SK-N-SH (cell line): ENCODE results near the gene CFAP69. TPM values are rescaled to one million over a fixed set of nuclear protein-coding genes. Genes with fewer than 3 reads are reported as not detected.

Experiments
- CTCF ChIA-PET: fragments of 300-600, 350-600 bp; formaldehyde crosslinking; extraction: SDS; loops from one replicate; lab custom pipeline; 2021; lab: Yijun Ruan, JAX
- POLR2A ChIA-PET: fragments of 350-600 bp; sonication (Branson Sonifier 250); formaldehyde crosslinking; extraction: SDS; loops from one replicate; lab custom pipeline; 2020; ENCODE audit warnings: antibody characterized with exemption, inconsistent platforms; lab: Yijun Ruan, JAX
- DNase-seq: peaks from one replicate; pipeline ENCODE4 v3.0.0; 2012
- H2AFZ ChIP-seq: fragments of 200-600 bp; sonication (generic); 2 replicates; pipeline ENCODE4 v1.8.1; 2016; ENCODE audit warnings: antibody characterized with exemption, mild to moderate bottlenecking, low read depth
- H3F3A ChIP-seq: fragments of 200-600 bp; sonication (generic); replicated peaks from 2 replicates; pipeline ENCODE3; 2016; ENCODE audit warnings: antibody characterized with exemption, mild to moderate bottlenecking; ENCODE audit not compliant: insufficient read depth
- H3K27ac ChIP-seq, 2 experiments: fragments of 200-500 bp in 1 of 2; fragments of 200-600 bp in 1 of 2; sonication (Bioruptor generic) in 1 of 2; sonication (generic), shearing (Covaris generic) in 1 of 2; 2 replicates each; pipeline versions ENCODE4 v1.5.1 to v1.6.1; 2014 to 2016; ENCODE audit warnings: low read depth in 2 of 2, inconsistent platforms in 1 of 2, low read length in 1 of 2, mild to moderate bottlenecking in 1 of 2, mixed read lengths in 1 of 2
- H3K27me3 ChIP-seq: fragments of 200-600 bp; sonication (generic), shearing (Covaris generic); 2 replicates; pipeline ENCODE4 v1.6.1; 2016; ENCODE audit warnings: mixed run types; ENCODE audit not compliant: insufficient read depth
- H3K36me3 ChIP-seq, 2 experiments: fragments of 200-500 bp in 1 of 2; fragments of 200-600 bp in 1 of 2; sonication (Bioruptor generic) in 1 of 2; sonication (generic) in 1 of 2; replicated peaks in 1 of 2; 2 replicates each; pipeline versions ENCODE3 to v1.5.1; 2014 to 2016; ENCODE audit warnings: low read length in 1 of 2, mild to moderate bottlenecking in 1 of 2; ENCODE audit not compliant: insufficient read depth in 2 of 2, control insufficient read depth in 1 of 2
- H3K4me1 ChIP-seq, 2 experiments: fragments of 200-500 bp in 1 of 2; fragments of 200-600 bp in 1 of 2; sonication (Bioruptor generic) in 1 of 2; sonication (generic), shearing (Covaris generic) in 1 of 2; 2 replicates each; pipeline versions ENCODE4 v1.5.1 to v1.6.1; 2014 to 2016; ENCODE audit warnings: low read depth in 1 of 2, low read length in 1 of 2, mixed run types in 1 of 2; ENCODE audit not compliant: insufficient read depth in 2 of 2, control insufficient read depth in 1 of 2
- H3K4me2 ChIP-seq: fragments of 200-600 bp; sonication (generic), shearing (Covaris generic); 2 replicates; pipeline ENCODE4 v1.6.1; 2017; ENCODE audit warnings: mixed run types
- H3K4me3 ChIP-seq, 2 experiments: fragments of 200-500 bp in 1 of 2; fragments of 200-600 bp in 1 of 2; sonication (Bioruptor generic) in 1 of 2; sonication (generic), shearing (Covaris generic) in 1 of 2; 2 replicates each; pipeline versions ENCODE4 v1.5.1 to v1.8.1; 2014 to 2016; ENCODE audit warnings: low read depth in 2 of 2, inconsistent platforms in 1 of 2, low read length in 1 of 2, mild to moderate bottlenecking in 1 of 2, mixed read lengths in 1 of 2, moderate library complexity in 1 of 2
- H3K79me2 ChIP-seq: fragments of 200-600 bp; sonication (generic); 2 replicates; pipeline ENCODE4 v1.8.1; 2017; ENCODE audit warnings: mild to moderate bottlenecking; ENCODE audit not compliant: insufficient read depth
- H3K9ac ChIP-seq: fragments of 200-600 bp; sonication (generic); 2 replicates; pipeline ENCODE4 v1.6.1; 2017; ENCODE audit warnings: mixed run types
- H3K9me2 ChIP-seq: fragments of 200-600 bp; sonication (generic); 2 replicates; pipeline ENCODE4 v1.6.1; 2017; ENCODE audit warnings: mixed run types
- H3K9me3 ChIP-seq: fragments of 200-600 bp; sonication (generic); 2 replicates; pipeline ENCODE4 v1.6.1; 2017; ENCODE audit warnings: mixed run types, mild to moderate bottlenecking, moderate library complexity
- H4K20me1 ChIP-seq: fragments of 200-600 bp; sonication (generic); 2 replicates; pipeline ENCODE4 v1.6.1; 2017; ENCODE audit warnings: mild to moderate bottlenecking, mixed run types; ENCODE audit not compliant: insufficient read depth
- CHD2 ChIP-seq: fragments of 150-350 bp; IDR thresholded peaks from 2 replicates; pipeline ENCODE4 v1.6.1; 2018; ENCODE audit warnings: low read length; ENCODE audit not compliant: partially characterized antibody
- CTCF ChIP-seq: fragments of 200-600 bp; sonication (generic); IDR thresholded peaks from 2 replicates; pipeline ENCODE4 v1.6.1; 2017; ENCODE audit warnings: antibody characterized with exemption, mild to moderate bottlenecking, moderate library complexity
- EP300 ChIP-seq, 2 experiments: IDR thresholded peaks; 2 replicates each; pipeline versions ENCODE4 v1.4.0 to v1.6.1; 2012; ENCODE audit warnings: borderline replicate concordance in 1 of 2, low read depth in 1 of 2, low read length in 1 of 2
- FOSL2 ChIP-seq: IDR thresholded peaks from 2 replicates; pipeline ENCODE4 v1.4.0; 2012; ENCODE audit warnings: low read depth, mild to moderate bottlenecking, moderate library complexity, borderline replicate concordance
- FOXM1 ChIP-seq: IDR thresholded peaks from 2 replicates; pipeline ENCODE4 v1.4.0; 2012; ENCODE audit warnings: low read depth, mild to moderate bottlenecking
- GABPA ChIP-seq: IDR thresholded peaks from 2 replicates; pipeline ENCODE4 v1.4.0; 2012; ENCODE audit warnings: low read depth, mild to moderate bottlenecking
- GATA2 ChIP-seq: sonication (generic); formaldehyde crosslinking; IDR thresholded peaks from 2 replicates; pipeline ENCODE4 v1.5.0; 2020; ENCODE audit warnings: mild to moderate bottlenecking, missing genetic modification reagents
- IRF3 ChIP-seq: fragments of 150-350 bp; IDR thresholded peaks from 2 replicates; pipeline ENCODE4 v1.6.1; 2016; ENCODE audit warnings: mild to moderate bottlenecking, low read depth, low read length
- JUND ChIP-seq: IDR thresholded peaks from 2 replicates; pipeline ENCODE4 v1.4.0; 2012
- MEF2A ChIP-seq: IDR thresholded peaks from 2 replicates; pipeline ENCODE4 v1.4.0; 2012; ENCODE audit warnings: low read depth, borderline replicate concordance
- MXI1 ChIP-seq: IDR thresholded peaks from 2 replicates; pipeline ENCODE4 v1.6.1; 2012; ENCODE audit warnings: mild to moderate bottlenecking, low read depth, low read length, improper control_type of control experiment
- NRF1 ChIP-seq: IDR thresholded peaks from 2 replicates; pipeline ENCODE4 v1.6.1; 2012; ENCODE audit warnings: low read depth, mild to moderate bottlenecking, low read length
- PBX3 ChIP-seq: IDR thresholded peaks from 2 replicates; pipeline ENCODE4; 2012
- POLR2AphosphoS5 ChIP-seq: IDR thresholded peaks from 2 replicates; pipeline ENCODE4 v1.6.1; 2012; ENCODE audit warnings: low read depth, low read length
- RAD21 ChIP-seq: IDR thresholded peaks from 2 replicates; pipeline ENCODE4 v1.6.1; 2012; ENCODE audit warnings: mild to moderate bottlenecking, low read length
- REST ChIP-seq: IDR thresholded peaks from 2 replicates; pipeline ENCODE4 v1.6.1; 2012; ENCODE audit warnings: mild to moderate bottlenecking, low read depth, low read length, moderate library complexity
- RFX5 ChIP-seq: IDR thresholded peaks from 2 replicates; pipeline ENCODE4 v1.6.1; 2012; ENCODE audit warnings: mild to moderate bottlenecking, improper control_type of control experiment, low read length
- RXRA ChIP-seq: IDR thresholded peaks from 2 replicates; pipeline ENCODE4 v1.4.0; 2012; ENCODE audit warnings: low read depth, mild to moderate bottlenecking, borderline replicate concordance
- SMC3 ChIP-seq: IDR thresholded peaks from 2 replicates; pipeline ENCODE4 v1.6.1; 2012; ENCODE audit warnings: low read depth, low read length, improper control_type of control experiment
- TEAD4 ChIP-seq: IDR thresholded peaks from 2 replicates; pipeline ENCODE4 v1.4.0; 2012; ENCODE audit warnings: mild to moderate bottlenecking, borderline replicate concordance; ENCODE audit not compliant: insufficient read depth
- USF1 ChIP-seq: IDR thresholded peaks from 2 replicates; pipeline ENCODE4 v1.4.0; 2012; ENCODE audit warnings: low read depth, borderline replicate concordance
- USF2 ChIP-seq: fragments of 150-350 bp; IDR thresholded peaks from 2 replicates; pipeline ENCODE4 v1.6.1; 2017; ENCODE audit warnings: antibody characterized with exemption, low read length, low read depth, borderline replicate concordance
- YY1 ChIP-seq: IDR thresholded peaks from 2 replicates; pipeline ENCODE4 v1.4.0; 2012; ENCODE audit warnings: low read depth, mild to moderate bottlenecking
- WGBS: methylation state at CpG from one replicate; pipeline ENCODE4 v1.1.6; 2017; ENCODE audit warnings: low lambda C conversion rate; 5-methylcytosine and 5-hydroxymethylcytosine counted together
- polyA plus RNA-seq, 3 experiments: library from polyadenylated mRNA; depleted of rRNA; stranded (reverse); fragments of >200 nt; gene quantifications; 2 replicates each; pipeline ENCODE4 v1.2.3, GENCODE V29; 2012

Gene CFAP69
- polyA plus RNA-seq, 1 of the 3 experiments (the other 2 are of a cell fraction), result 2.3 TPM

- no peak overlapping the region for H3K4me3 ChIP-seq
- peak; percentile 30 for DNase-seq
- H3K9me3 ChIP-seq, result 0 out of 2 replicates have a peak, but pooled peaks cover 1% of the 10 kb centered on the region
- no peak overlapping the region for H3K4me2 ChIP-seq
- WGBS, result 62% methylated on average over 5 of the region's 5 CpGs
- H3K9ac ChIP-seq, result no peak overlapping the region
- H3K27me3 ChIP-seq, result no peaks in the 10 kb centered on the region
- peaks cover 0 to 11% of the 10 kb centered on the region in 2 experiments for H3K36me3 ChIP-seq
- no peaks in the 10 kb centered on the region for H3K4me1 ChIP-seq
- no peak overlapping the region for H3K27ac ChIP-seq
- H4K20me1 ChIP-seq, result no peaks in the 10 kb centered on the region
- CTCF ChIA-PET, result interaction anchor here (0.8 to 2.5 kb wide), 10 partner anchors 10 to 146 kb away, joined by 3 to 14 read pairs (median 5); partner anchors contain the start of gene STEAP1
- POLR2A ChIA-PET, result no interaction called here
- H3K79me2 ChIP-seq, result no peaks in the 10 kb centered on the region
- H2AFZ ChIP-seq, result no peak overlapping the region
- peaks cover 3% of the 10 kb centered on the region for H3F3A ChIP-seq
- 0 out of 2 replicates have a peak, but pooled peaks cover 2% of the 10 kb centered on the region for H3K9me2 ChIP-seq
- TF ChIP-seq USF2 (no peak), RXRA (no peak), REST (no peak), CHD2 (no peak), PBX3 (no peak), EP300 (IDR thresholded peaks at IDR 0.05; ENCODE audit: borderline replicate concordance in 1 of 2, low read depth in 1 of 2, low read length in 1 of 2) (no peak), JUND (no peak), IRF3 (no peak), MEF2A (no peak), RAD21 (peak; percentile 72), MXI1 (no peak), FOXM1 (no peak), FOSL2 (no peak), NRF1 (no peak), TEAD4 (no peak), CTCF (peak; percentile 81), USF1 (no peak), POLR2AphosphoS5 (no peak), GABPA (no peak), YY1 (no peak), SMC3 (peak; percentile 78), RFX5 (no peak), GATA2 (CRISPR knock-in tag) (no peak)
These were observed 53.4 kb downstream of the CFAP69 start for GRCh38 chr7:90298145-90299038.
